Endothelial cell of umbilical vein (primary cell): Measurements from ENCODE around the gene SNX22.

Experiments used
- CTCF ChIP-seq, 2 donors: IDR thresholded peaks; 1 replicate in 1 of 2; 2 replicates in 1 of 2; pipeline ENCODE4 v1.5.1; 2011; ENCODE audit warnings: low read length in 2 of 2, mild to moderate bottlenecking in 2 of 2, moderate library complexity in 2 of 2, control low read depth in 1 of 2, inconsistent platforms in 1 of 2, low read depth in 1 of 2; ENCODE audit not compliant: insufficient read depth in 1 of 2; ENCODE audit errors: extremely low read depth in 1 of 2
- FOS ChIP-seq: IDR thresholded peaks from 2 replicates; pipeline ENCODE4 v1.6.1; 2011; ENCODE audit warnings: mild to moderate bottlenecking, low read length, moderate library complexity, borderline replicate concordance; ENCODE audit not compliant: insufficient read depth
- JUN ChIP-seq: IDR thresholded peaks from 2 replicates; pipeline ENCODE4 v1.6.1; 2011; ENCODE audit warnings: borderline replicate concordance, low read depth; ENCODE audit not compliant: insufficient read length, insufficient read depth
- MAX ChIP-seq: IDR thresholded peaks from 2 replicates; pipeline ENCODE4 v1.6.1; 2011; ENCODE audit not compliant: insufficient read depth, insufficient read length
- MYC ChIP-seq: IDR thresholded peaks from one replicate; pipeline ENCODE4 v1.6.1; 2011; ENCODE audit warnings: mild to moderate bottlenecking, low read depth, low read length
- POLR2A ChIP-seq: IDR thresholded peaks from 2 replicates; pipeline ENCODE4 v1.6.1; 2012; ENCODE audit warnings: low read depth, mild to moderate bottlenecking, control low read depth, low read length
- POLR2AphosphoS5 ChIP-seq: IDR thresholded peaks from 2 replicates; pipeline ENCODE4 v1.6.1; 2012; ENCODE audit warnings: low read depth, mild to moderate bottlenecking, control low read depth, low read length, moderate library complexity; ENCODE audit not compliant: insufficient read depth

GRCh38 chr15:64111679-64112050 is 39.9 kb upstream of the SNX22 start:
- TF ChIP-seq CTCF (IDR thresholded peaks at IDR 0.05; ENCODE audit: extremely low read depth in 1 of 2, insufficient read depth in 1 of 2, low read depth in 1 of 2, low read length in 2 of 2) = no peak
- TF ChIP-seq POLR2A = no peak
- TF ChIP-seq POLR2AphosphoS5 = no peak
- TF ChIP-seq FOS = no peak
- TF ChIP-seq MAX = no peak
- TF ChIP-seq JUN = no peak
- TF ChIP-seq MYC = no peak
